ENCODE results near the gene TUBA4A.
A peak's percentile ranks its signal among the peaks of the same experiment; 100 is the strongest.

Gene TUBA4A

GRCh38 chr2:219277703-219278654 lies 24.3 kb upstream of the TUBA4A start:
- peak; percentile 88 for TF ChIP-seq CTCF (IDR thresholded peaks at IDR 0.05)

- TF ChIP-seq CTCF (IDR thresholded peaks at IDR 0.05): no peak
Measured at GRCh38 chr2:219274361-219274921, 20.7 kb upstream of the TUBA4A start.

GRCh38 chr2:219273937-219274336 lies 20.2 kb upstream of the TUBA4A start:
- no peak for TF ChIP-seq CTCF (IDR thresholded peaks at IDR 0.05)

- TF ChIP-seq CTCF (IDR thresholded peaks at IDR 0.05): no peak
Measured at GRCh38 chr2:219272995-219273394, 19.3 kb upstream of the TUBA4A start.

GRCh38 chr2:219272356-219272755 lies 18.6 kb upstream of the TUBA4A start:
- TF ChIP-seq CTCF (IDR thresholded peaks at IDR 0.05): no peak

- TF ChIP-seq CTCF (IDR thresholded peaks at IDR 0.05): no peak
Measured at GRCh38 chr2:219271021-219271420, 17.3 kb upstream of the TUBA4A start.

GRCh38 chr2:219270055-219270372 lies 16.3 kb upstream of the TUBA4A start:
- no peak for TF ChIP-seq CTCF (IDR thresholded peaks at IDR 0.05)
